GM12878 (cell line): ENCODE data around the gene NHSL2. TPM values are rescaled to one million over a fixed set of nuclear protein-coding genes. Genes with fewer than 3 reads are reported as not detected.

ENCODE experiments used
- ATAC-seq: fragments of 200-7000 bp; cut with Tn5 transposase; 3 replicates; pipeline ENCODE4 v1.9.1; 2020; ENCODE audit warnings: mild to moderate bottlenecking, moderate library complexity
- BruUV-seq: library from RNA; stranded (reverse); fragments of 400-500 nt; replicated peaks from 2 replicates; lab custom pipeline; 2021; lab: Mats Ljungman, UMichigan
- CTCF ChIA-PET: fragments of 300-600 bp; sonication (Branson Sonifier 250); formaldehyde crosslinking; extraction: SDS; loops from one replicate; lab custom pipeline; 2021; ENCODE audit warnings: inconsistent platforms; lab: Yijun Ruan, JAX
- POLR2A ChIA-PET: fragments of 350-600 bp; formaldehyde crosslinking; extraction: SDS; loops from one replicate; lab custom pipeline; 2021; ENCODE audit warnings: inconsistent platforms; lab: Charles Lee
- RAD21 ChIA-PET: fragments of 300-600 bp; sonication (Branson Sonifier 250); formaldehyde crosslinking; loops from one replicate; lab custom pipeline; 2023; ENCODE audit warnings: antibody characterized with exemption; ENCODE audit not compliant: unreplicated experiment; lab: Charles Lee
- SMC1A ChIA-PET: fragments of 300-600 bp; sonication (Branson Sonifier 250); formaldehyde crosslinking; loops from one replicate; lab custom pipeline; 2023; ENCODE audit not compliant: unreplicated experiment, uncharacterized antibody; lab: Charles Lee
- DNase-seq: peaks from one replicate; pipeline ENCODE4 v3.0.0-alpha.2; 2011; ENCODE audit warnings: low read depth, low spot score
- FAIRE-seq: peaks from 3 replicates; lab custom pipeline; 2011; peaks lifted over from hg19 to GRCh38; lab: Jason Lieb, UNC
- H2AFZ ChIP-seq: 2 replicates; pipeline ENCODE4 v1.6.0; 2011; ENCODE audit warnings: low read depth, low read length, control low read depth; ENCODE audit not compliant: control insufficient read depth
- H3K27ac ChIP-seq: 2 replicates; pipeline ENCODE4 v1.5.1; 2011; ENCODE audit warnings: control low read depth; ENCODE audit not compliant: control insufficient read depth, insufficient read depth
- H3K27me3 ChIP-seq, 2 experiments: replicated peaks in 1 of 2; 2 replicates each; pipeline versions ENCODE4 v1.6.0 to v1.6.1; 2011; ENCODE audit warnings: low read length in 1 of 2; ENCODE audit not compliant: control insufficient read depth in 2 of 2, insufficient read depth in 2 of 2
- H3K36me3 ChIP-seq, 2 experiments: 2 replicates each; pipeline ENCODE4 v1.5.1; 2011; ENCODE audit warnings: low read length in 1 of 2; ENCODE audit not compliant: control insufficient read depth in 2 of 2, insufficient read depth in 2 of 2
- H3K4me1 ChIP-seq: 2 replicates; pipeline ENCODE4 v1.6.1; 2011; ENCODE audit warnings: mild to moderate bottlenecking, low read length, moderate library complexity, mixed read lengths; ENCODE audit not compliant: control insufficient read depth, insufficient read depth
- H3K4me2 ChIP-seq: 2 replicates; pipeline ENCODE4 v1.6.0; 2011; ENCODE audit warnings: control low read depth; ENCODE audit not compliant: control insufficient read depth, insufficient read depth
- H3K4me3 ChIP-seq: fragments of 200-600 bp; sonication (generic); 2 replicates; pipeline ENCODE4 v1.5.1; 2016
- H3K79me2 ChIP-seq: 2 replicates; pipeline ENCODE4 v1.6.0; 2011; ENCODE audit warnings: low read length; ENCODE audit not compliant: control insufficient read depth, insufficient read depth
- H3K9ac ChIP-seq: 2 replicates; pipeline ENCODE4 v1.8.0; 2011; ENCODE audit warnings: low read length, control low read depth, mixed read lengths; ENCODE audit not compliant: control insufficient read depth, insufficient read depth
- H3K9me3 ChIP-seq: replicated peaks from 3 replicates; pipeline ENCODE4 v1.5.1; 2011; ENCODE audit warnings: mild to moderate bottlenecking, low read length; ENCODE audit not compliant: control insufficient read depth, insufficient read depth
- H4K20me1 ChIP-seq: 2 replicates; pipeline ENCODE4 v1.6.0; 2011; ENCODE audit not compliant: control insufficient read depth, insufficient read depth
- ETV6 ChIP-seq, 2 experiments: fragments of 450-650 bp in 1 of 2; IDR thresholded peaks in 1 of 2; conservative IDR thresholded peaks in 1 of 2; 2 replicates each; pipeline ENCODE4 v1.6.1; 2014; ENCODE audit warnings: antibody characterized with exemption in 1 of 2, borderline replicate concordance in 1 of 2, low read depth in 1 of 2, mild to moderate bottlenecking in 1 of 2, moderate library complexity in 1 of 2
- HDAC2 ChIP-seq: fragments of 200-600 bp; sonication (generic); IDR thresholded peaks from 2 replicates; pipeline ENCODE4 v1.6.1; 2017
- NBN ChIP-seq: fragments of 450-650 bp; IDR thresholded peaks from 2 replicates; pipeline ENCODE4 v1.6.1; 2016
- PML ChIP-seq: IDR thresholded peaks from 2 replicates; pipeline ENCODE4 v1.6.1; 2012; ENCODE audit warnings: low read length, inconsistent platforms
- RB1 ChIP-seq: fragments of 450-650 bp; formaldehyde crosslinking; IDR thresholded peaks from 2 replicates; pipeline ENCODE4 v1.6.1; 2017; ENCODE audit warnings: mild to moderate bottlenecking, borderline replicate concordance
- RUNX3 ChIP-seq: IDR thresholded peaks from 2 replicates; pipeline ENCODE4 v1.6.1; 2012; ENCODE audit warnings: low read length, inconsistent platforms
- SIX5 ChIP-seq: IDR thresholded peaks from 2 replicates; pipeline ENCODE4 v1.6.1; 2011; ENCODE audit warnings: mild to moderate bottlenecking, low read depth, low read length, moderate library complexity; ENCODE audit not compliant: severe bottlenecking
- SMC3 ChIP-seq: IDR thresholded peaks from 2 replicates; pipeline ENCODE4 v1.6.1; 2011; ENCODE audit warnings: low read length, improper control_type of control experiment, borderline replicate concordance
- WGBS: methylation state at CpG from one replicate; pipeline ENCODE4 v1.1.6; 2016; ENCODE audit warnings: low lambda C conversion rate; ENCODE audit not compliant: insufficient replicate concordance, insufficient coverage; ENCODE audit errors: missing lambda C conversion rate; 5-methylcytosine and 5-hydroxymethylcytosine counted together
- in situ Hi-C: fragments of 300-500 bp; cut with MboI; formaldehyde crosslinking; loops from 9 replicates; pipeline ENCODE4 v1.14.3; 2018; ENCODE audit warnings: mixed read lengths
- intact Hi-C: fragments of 100-400 bp; cut with micrococcal nuclease; formaldehyde crosslinking; loops from one replicate; pipeline ENCODE4 v1.14.2; 2022; ENCODE audit not compliant: unreplicated experiment
- polyA plus RNA-seq, 11 experiments: library from polyadenylated mRNA; depleted of rRNA in 4 of 11; unstranded in 6 of 11; stranded (reverse) in 5 of 11; fragments of >200 nt; fragmentation: Nextera tagmentation in 4 of 11; fragmentation: Illumina TruSeq in 1 of 11; extraction: Ambion mirVana in 4 of 11; extraction: Trizol in 1 of 11; gene quantifications; 1 replicate in 1 of 11; 2 replicates in 10 of 11; pipeline versions ENCODE4 v1.2.1 to v1.2.3, GENCODE V29; 2011 to 2016; ENCODE audit warnings: inconsistent platforms in 2 of 11, missing spikeins in 2 of 11, low read depth in 1 of 11
- total RNA-seq, 4 experiments: library from RNA; depleted of rRNA in 3 of 4; stranded (reverse); fragments of >200 nt in 3 of 4; fragmentation: Illumina TruSeq in 1 of 4; extraction: Trizol in 1 of 4; gene quantifications; 2 replicates each; pipeline versions ENCODE4 v1.2.1 to v1.2.3, GENCODE V29; 2013 to 2021
- TF ChIP-seq, protein P1 (sequence below): IDR thresholded peaks from 2 replicates; pipeline ENCODE4 v1.6.1; 2012; ENCODE audit warnings: mild to moderate bottlenecking, low read depth, low read length
- TF ChIP-seq, protein P2 (sequence below): fragments of 450-650 bp; IDR thresholded peaks from 2 replicates; pipeline ENCODE4 v1.6.1; 2017; ENCODE audit warnings: mild to moderate bottlenecking

Gene NHSL2
- total and polyA plus RNA-seq, 10 of the 15 experiments (the other 5 are each of a cell fraction or from before 2014, with no cell fraction given), result 0.05 to 0.53 (median 0.07) TPM; not detected in 2

DNA sequence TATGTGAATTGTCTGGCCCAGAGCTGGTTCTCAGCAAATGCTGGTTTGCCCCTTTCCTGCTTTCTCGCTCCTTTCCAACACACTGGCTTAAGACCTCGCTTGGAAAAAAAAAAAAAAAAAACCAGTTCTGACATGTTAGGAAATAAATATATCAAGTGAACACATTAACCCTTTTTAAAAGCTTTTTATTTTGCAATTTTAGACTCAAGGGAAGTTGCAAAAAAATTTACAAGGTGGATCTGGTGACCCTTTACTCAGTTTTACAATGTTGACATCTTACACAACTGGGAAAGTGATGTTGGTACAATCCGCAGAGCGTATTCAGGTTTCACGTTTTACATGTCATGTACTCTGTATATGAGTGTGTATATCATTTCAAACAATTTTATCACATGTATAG, 121.0 kb downstream of the NHSL2 start:
- ChIA-PET SMC1A (interaction anchor here (2.3 kb wide), 1 partner anchor 10 kb away, joined by 6 read pairs; no protein-coding TSS in a partner anchor), RAD21 (interaction anchor here (1.4 kb wide), 1 partner anchor 10 kb away, joined by 6 read pairs; no protein-coding TSS in a partner anchor), POLR2A (no interaction called here), CTCF (interaction anchor here (4.7 kb wide), 1 partner anchor 11 kb away, joined by 40 read pairs; no protein-coding TSS in a partner anchor)
- H3K4me3 ChIP-seq, result no peak overlapping the region
- in situ Hi-C loops (no loop called here), intact Hi-C loops (no loop called here)
- no peak overlapping the region for H3K4me2 ChIP-seq
- H2AFZ ChIP-seq, result no peak overlapping the region
- H4K20me1 ChIP-seq, result no peaks in the 10 kb centered on the region
- H3K79me2 ChIP-seq, result no peaks in the 10 kb centered on the region
- TF ChIP-seq RB1 (no peak), SIX5 (no peak), RUNX3 (no peak), NBN (no peak), PML (no peak), SMC3 (no peak), ETV6 (conservative IDR thresholded peaks at IDR 0.05 in 1 of 2, IDR thresholded peaks at IDR 0.05 in 1 of 2; ENCODE audit: borderline replicate concordance in 1 of 2, low read depth in 1 of 2) (no peak), HDAC2 (no peak)
- TF ChIP-seq, protein P1, sequence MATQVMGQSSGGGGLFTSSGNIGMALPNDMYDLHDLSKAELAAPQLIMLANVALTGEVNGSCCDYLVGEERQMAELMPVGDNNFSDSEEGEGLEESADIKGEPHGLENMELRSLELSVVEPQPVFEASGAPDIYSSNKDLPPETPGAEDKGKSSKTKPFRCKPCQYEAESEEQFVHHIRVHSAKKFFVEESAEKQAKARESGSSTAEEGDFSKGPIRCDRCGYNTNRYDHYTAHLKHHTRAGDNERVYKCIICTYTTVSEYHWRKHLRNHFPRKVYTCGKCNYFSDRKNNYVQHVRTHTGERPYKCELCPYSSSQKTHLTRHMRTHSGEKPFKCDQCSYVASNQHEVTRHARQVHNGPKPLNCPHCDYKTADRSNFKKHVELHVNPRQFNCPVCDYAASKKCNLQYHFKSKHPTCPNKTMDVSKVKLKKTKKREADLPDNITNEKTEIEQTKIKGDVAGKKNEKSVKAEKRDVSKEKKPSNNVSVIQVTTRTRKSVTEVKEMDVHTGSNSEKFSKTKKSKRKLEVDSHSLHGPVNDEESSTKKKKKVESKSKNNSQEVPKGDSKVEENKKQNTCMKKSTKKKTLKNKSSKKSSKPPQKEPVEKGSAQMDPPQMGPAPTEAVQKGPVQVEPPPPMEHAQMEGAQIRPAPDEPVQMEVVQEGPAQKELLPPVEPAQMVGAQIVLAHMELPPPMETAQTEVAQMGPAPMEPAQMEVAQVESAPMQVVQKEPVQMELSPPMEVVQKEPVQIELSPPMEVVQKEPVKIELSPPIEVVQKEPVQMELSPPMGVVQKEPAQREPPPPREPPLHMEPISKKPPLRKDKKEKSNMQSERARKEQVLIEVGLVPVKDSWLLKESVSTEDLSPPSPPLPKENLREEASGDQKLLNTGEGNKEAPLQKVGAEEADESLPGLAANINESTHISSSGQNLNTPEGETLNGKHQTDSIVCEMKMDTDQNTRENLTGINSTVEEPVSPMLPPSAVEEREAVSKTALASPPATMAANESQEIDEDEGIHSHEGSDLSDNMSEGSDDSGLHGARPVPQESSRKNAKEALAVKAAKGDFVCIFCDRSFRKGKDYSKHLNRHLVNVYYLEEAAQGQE, result no peak
- TF ChIP-seq, protein P2, sequence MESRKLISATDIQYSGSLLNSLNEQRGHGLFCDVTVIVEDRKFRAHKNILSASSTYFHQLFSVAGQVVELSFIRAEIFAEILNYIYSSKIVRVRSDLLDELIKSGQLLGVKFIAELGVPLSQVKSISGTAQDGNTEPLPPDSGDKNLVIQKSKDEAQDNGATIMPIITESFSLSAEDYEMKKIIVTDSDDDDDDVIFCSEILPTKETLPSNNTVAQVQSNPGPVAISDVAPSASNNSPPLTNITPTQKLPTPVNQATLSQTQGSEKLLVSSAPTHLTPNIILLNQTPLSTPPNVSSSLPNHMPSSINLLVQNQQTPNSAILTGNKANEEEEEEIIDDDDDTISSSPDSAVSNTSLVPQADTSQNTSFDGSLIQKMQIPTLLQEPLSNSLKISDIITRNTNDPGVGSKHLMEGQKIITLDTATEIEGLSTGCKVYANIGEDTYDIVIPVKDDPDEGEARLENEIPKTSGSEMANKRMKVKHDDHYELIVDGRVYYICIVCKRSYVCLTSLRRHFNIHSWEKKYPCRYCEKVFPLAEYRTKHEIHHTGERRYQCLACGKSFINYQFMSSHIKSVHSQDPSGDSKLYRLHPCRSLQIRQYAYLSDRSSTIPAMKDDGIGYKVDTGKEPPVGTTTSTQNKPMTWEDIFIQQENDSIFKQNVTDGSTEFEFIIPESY, result no peak
- H3K27me3 ChIP-seq, result no peaks in the 10 kb centered on the region
- no peak overlapping the region for H3K27ac ChIP-seq
- DNase-seq, result no peak
- BruUV-seq, result no TSS peak
- no peak for FAIRE-seq
- H3K36me3 ChIP-seq, result no peaks in the 10 kb centered on the region
- 62% methylated on average over 3 of the region's 5 CpGs for WGBS
- H3K9ac ChIP-seq, result no peak overlapping the region
- H3K9me3 ChIP-seq, result no peaks in the 10 kb centered on the region; the same call in 2 of the 3 replicates
- no peak for ATAC-seq
- no peaks in the 10 kb centered on the region for H3K4me1 ChIP-seq
